GM21360 (cell line): Measurements from ENCODE around the gene SPAG6.
"Not testable (repeated sequence)": the region's sequence is repeated elsewhere in the genome, so short reads cannot be mapped to it uniquely, and the experiment has no call there.

Source experiments
- ATAC-seq: cut with Tn5 transposase; IDR thresholded peaks from one replicate; pipeline ENCODE4 v1.9.1; 2021; ENCODE audit warnings: mild to moderate bottlenecking, moderate library complexity; ENCODE audit not compliant: unreplicated experiment

SPAG6 gene

GRCh38 chr10:22345301-22346095 lies at the start of gene SPAG6:
Gene SPAG6 (plus strand): TSS chr10:22345496. CDS start chr10:22345612, 116 bp downstream.
- no peak for ATAC-seq

- no peak for ATAC-seq
Observed at GRCh38 chr10:22301193-22301592, 44.1 kb upstream of the SPAG6 start.

- ATAC-seq, result no peak
Observed at GRCh38 chr10:22303461-22303860, 41.8 kb upstream of the SPAG6 start.

- ATAC-seq, result no peak
Observed at GRCh38 chr10:22305721-22306120, 39.6 kb upstream of the SPAG6 start.

GRCh38 chr10:22308390-22308789 lies 36.9 kb upstream of the SPAG6 start:
- peak; percentile 96 for ATAC-seq

GRCh38 chr10:22309180-22310000 lies 35.9 kb upstream of the SPAG6 start:
- ATAC-seq, result no peak

- ATAC-seq, result not testable (repeated sequence)
Observed at GRCh38 chr10:22310012-22310411, 35.3 kb upstream of the SPAG6 start.

GRCh38 chr10:22310928-22311327 lies 34.4 kb upstream of the SPAG6 start:
- ATAC-seq, result no peak

- no peak for ATAC-seq
Observed at GRCh38 chr10:22314852-22315251, 30.4 kb upstream of the SPAG6 start.

GRCh38 chr10:22315455-22316285 lies 29.6 kb upstream of the SPAG6 start:
- peak; percentile 7 for ATAC-seq

- ATAC-seq, result peak; percentile 60
Observed at GRCh38 chr10:22316286-22317075, 28.8 kb upstream of the SPAG6 start, which contains the start of gene COMMD3. Gene COMMD3 (plus strand): TSS chr10:22316388. CDS start chr10:22316418, 30 bp downstream.

GRCh38 chr10:22317076-22317370 lies 28.3 kb upstream of the SPAG6 start:
- ATAC-seq, result peak; percentile 15

- no peak for ATAC-seq
Observed at GRCh38 chr10:22317771-22318565, 27.3 kb upstream of the SPAG6 start.

- ATAC-seq, result no peak
Observed at GRCh38 chr10:22318772-22319171, 26.5 kb upstream of the SPAG6 start.

GRCh38 chr10:22319547-22319979 lies 25.7 kb upstream of the SPAG6 start:
- no peak for ATAC-seq

- ATAC-seq, result no peak
Observed at GRCh38 chr10:22319980-22320558, 25.2 kb upstream of the SPAG6 start.

- ATAC-seq, result peak; percentile 19
Observed at GRCh38 chr10:22320591-22321155, 24.6 kb upstream of the SPAG6 start, which contains the start of gene BMI1. Gene BMI1 (plus strand): TSS chr10:22321099. CDS start chr10:22326450, 5,351 bp downstream.

- ATAC-seq, result no peak
Observed at GRCh38 chr10:22321156-22321923, 24.0 kb upstream of the SPAG6 start.
